HFFc6 (cell line): ENCODE results near the gene ANXA10. TPM values are rescaled to one million over a fixed set of nuclear protein-coding genes. Genes with fewer than 3 reads are reported as not detected.

Source experiments
- DNase-seq: peaks from one replicate; pipeline ENCODE4 v3.0.0-alpha.2; 2018
- H3K27ac Mint-ChIP-seq: 2 replicates; pipeline ENCODE4 v1.8.0; 2020; ENCODE audit warnings: mild to moderate bottlenecking, mixed read lengths
- H3K27me3 Mint-ChIP-seq: 2 replicates; pipeline ENCODE4 v1.8.0; 2021; ENCODE audit warnings: mild to moderate bottlenecking, moderate library complexity, mixed read lengths; ENCODE audit not compliant: insufficient read depth
- H3K36me3 Mint-ChIP-seq: 2 replicates; pipeline ENCODE4 v1.8.0; 2021; ENCODE audit warnings: low read depth, mixed read lengths
- H3K4me1 Mint-ChIP-seq: 2 replicates; pipeline ENCODE4 v1.8.0; 2020; ENCODE audit warnings: low read depth, mixed read lengths
- H3K4me3 Mint-ChIP-seq: 2 replicates; pipeline ENCODE4 v1.8.0; 2020; ENCODE audit warnings: mild to moderate bottlenecking, moderate library complexity, mixed read lengths
- H3K9me3 Mint-ChIP-seq: 2 replicates; pipeline ENCODE4 v1.8.0; 2020; ENCODE audit warnings: mild to moderate bottlenecking, mixed read lengths
- total RNA-seq, 6 experiments: library from RNA; stranded (reverse); fragmentation: NEBNext Ultra II Directional; extraction: Animal tissue kit (Norgen Biotek cat#: 25700); gene quantifications; 2 replicates in 1 of 6; 3 replicates in 5 of 6; pipeline ENCODE4 v1.2.3, GENCODE V29; 2021
- TF ChIP-seq, protein P1 (sequence below): fragments of 200-600 bp; sonication (generic); IDR thresholded peaks from 2 replicates; pipeline ENCODE4 v1.5.0; 2021; ENCODE audit warnings: antibody characterized with exemption, mild to moderate bottlenecking

Gene ANXA10
- total RNA-seq, 6 experiments from 2014 or later, result 0.46 to 1.9 (median 0.85) TPM

DNA sequence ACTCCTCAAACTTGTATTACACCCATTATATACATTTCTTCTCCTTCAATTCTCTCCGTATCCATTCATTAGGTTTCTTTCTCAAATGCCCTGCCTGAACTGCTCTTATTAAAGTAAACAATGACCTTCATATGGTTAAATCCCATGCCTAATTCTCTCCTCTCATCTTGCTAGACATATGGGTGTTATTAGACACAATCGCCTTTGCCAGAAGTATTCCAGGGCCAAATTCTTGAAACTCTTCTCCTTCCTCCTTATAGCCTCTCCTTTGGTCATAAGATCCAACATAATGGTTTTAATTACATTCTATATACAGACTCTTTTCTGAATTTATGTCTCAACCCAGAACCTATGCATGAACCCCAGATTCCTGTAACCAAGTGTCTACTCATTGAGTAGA, 4.8 kb downstream of the ANXA10 start:
- no peaks in the 10 kb centered on the region for H3K27me3 Mint-ChIP-seq
- peaks cover 63% of the 10 kb centered on the region for H3K4me1 Mint-ChIP-seq
- DNase-seq, result no peak
- H3K4me3 Mint-ChIP-seq, result no peak overlapping the region
- H3K27ac Mint-ChIP-seq, result peak overlapping the region; percentile 0; the same call in 1 of the 2 replicates
- TF ChIP-seq, protein P1, sequence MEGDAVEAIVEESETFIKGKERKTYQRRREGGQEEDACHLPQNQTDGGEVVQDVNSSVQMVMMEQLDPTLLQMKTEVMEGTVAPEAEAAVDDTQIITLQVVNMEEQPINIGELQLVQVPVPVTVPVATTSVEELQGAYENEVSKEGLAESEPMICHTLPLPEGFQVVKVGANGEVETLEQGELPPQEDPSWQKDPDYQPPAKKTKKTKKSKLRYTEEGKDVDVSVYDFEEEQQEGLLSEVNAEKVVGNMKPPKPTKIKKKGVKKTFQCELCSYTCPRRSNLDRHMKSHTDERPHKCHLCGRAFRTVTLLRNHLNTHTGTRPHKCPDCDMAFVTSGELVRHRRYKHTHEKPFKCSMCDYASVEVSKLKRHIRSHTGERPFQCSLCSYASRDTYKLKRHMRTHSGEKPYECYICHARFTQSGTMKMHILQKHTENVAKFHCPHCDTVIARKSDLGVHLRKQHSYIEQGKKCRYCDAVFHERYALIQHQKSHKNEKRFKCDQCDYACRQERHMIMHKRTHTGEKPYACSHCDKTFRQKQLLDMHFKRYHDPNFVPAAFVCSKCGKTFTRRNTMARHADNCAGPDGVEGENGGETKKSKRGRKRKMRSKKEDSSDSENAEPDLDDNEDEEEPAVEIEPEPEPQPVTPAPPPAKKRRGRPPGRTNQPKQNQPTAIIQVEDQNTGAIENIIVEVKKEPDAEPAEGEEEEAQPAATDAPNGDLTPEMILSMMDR, result no peak
- H3K36me3 Mint-ChIP-seq, result peaks cover 6% of the 10 kb centered on the region; the same call in 1 of the 2 replicates
- H3K9me3 Mint-ChIP-seq, result no peaks in the 10 kb centered on the region; the same call in 1 of the 2 replicates

- Mint-ChIP-seq H3K9me3 (no peaks in the 10 kb centered on the region; the same call in 1 of the 2 replicates), H3K27ac (peak overlapping the region; percentile 62), H3K4me1 (peaks cover 68% of the 10 kb centered on the region), H3K36me3 (peaks cover 10% of the 10 kb centered on the region; the same call in 1 of the 2 replicates), H3K4me3 (peak overlapping the region; percentile 5; the same call in 1 of the 2 replicates), H3K27me3 (no peaks in the 10 kb centered on the region)
- TF ChIP-seq, protein P1, result no peak
- peak; percentile 24 for DNase-seq
Observed at GRCh38 chr4:168098248-168098717, 5.9 kb downstream of the ANXA10 start.

DNA sequence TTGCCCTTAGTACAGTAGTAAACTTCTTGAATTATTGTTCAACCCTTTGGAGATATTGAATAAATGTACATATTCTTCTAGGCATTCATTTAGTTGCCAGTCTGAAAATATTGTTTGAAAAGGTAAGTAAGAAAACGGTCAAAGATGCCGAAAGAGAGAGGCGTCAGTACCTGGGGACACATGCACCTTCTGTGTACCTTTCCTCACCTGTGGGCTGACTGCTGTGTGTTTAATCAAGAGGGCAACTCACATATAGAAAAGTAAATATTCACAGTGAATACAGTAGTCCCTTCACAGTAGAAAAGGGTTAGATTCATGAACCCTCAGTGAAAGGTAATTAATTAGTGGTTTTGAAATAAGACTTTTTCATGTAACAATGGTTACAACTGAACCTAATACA, 6.9 kb downstream of the ANXA10 start:
- H3K36me3 Mint-ChIP-seq, result peaks cover 10% of the 10 kb centered on the region; the same call in 1 of the 2 replicates
- DNase-seq, result no peak
- H3K4me3 Mint-ChIP-seq, result no peak overlapping the region
- no peaks in the 10 kb centered on the region for H3K27me3 Mint-ChIP-seq
- TF ChIP-seq, protein P1, result no peak
- H3K9me3 Mint-ChIP-seq, result no peaks in the 10 kb centered on the region; the same call in 1 of the 2 replicates
- H3K4me1 Mint-ChIP-seq, result peaks cover 68% of the 10 kb centered on the region
- H3K27ac Mint-ChIP-seq, result no peak overlapping the region

DNA sequence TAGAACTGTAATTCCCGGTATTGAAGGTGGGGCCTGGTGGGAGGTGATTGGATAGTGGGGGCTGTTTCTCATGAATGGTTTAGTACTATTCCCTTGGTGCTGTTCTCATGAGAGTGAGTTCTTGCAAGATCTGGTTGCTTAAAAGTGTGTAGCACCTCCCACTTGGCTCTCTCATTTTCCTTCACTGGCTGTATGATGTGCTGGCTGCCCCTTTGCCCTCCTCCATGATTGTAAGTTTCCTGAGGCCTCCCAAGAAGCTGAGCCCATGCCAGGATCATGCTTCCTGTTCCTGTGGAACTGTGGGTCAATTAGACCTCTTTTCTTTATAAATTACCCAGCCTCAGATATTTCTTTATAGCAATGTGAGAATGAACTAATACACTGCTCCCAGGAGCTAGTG, 8.7 kb downstream of the ANXA10 start:
- peaks cover 1% of the 10 kb centered on the region; the same call in 1 of the 2 replicates for H3K27me3 Mint-ChIP-seq
- H3K4me1 Mint-ChIP-seq, result peaks cover 61% of the 10 kb centered on the region
- no peak overlapping the region for H3K4me3 Mint-ChIP-seq
- H3K27ac Mint-ChIP-seq, result no peak overlapping the region
- no peak for DNase-seq
- TF ChIP-seq, protein P1, result no peak
- H3K9me3 Mint-ChIP-seq, result no peaks in the 10 kb centered on the region; the same call in 1 of the 2 replicates
- peaks cover 10% of the 10 kb centered on the region; the same call in 1 of the 2 replicates for H3K36me3 Mint-ChIP-seq

GRCh38 chr4:168102403-168102802, 10.1 kb downstream of the ANXA10 start:
- Mint-ChIP-seq H3K9me3 (no peaks in the 10 kb centered on the region; the same call in 1 of the 2 replicates), H3K36me3 (peaks cover 10% of the 10 kb centered on the region; the same call in 1 of the 2 replicates), H3K4me3 (no peak overlapping the region), H3K27ac (no peak overlapping the region), H3K27me3 (peaks cover 1% of the 10 kb centered on the region; the same call in 1 of the 2 replicates), H3K4me1 (peaks cover 48% of the 10 kb centered on the region)
- TF ChIP-seq, protein P1, result no peak
- no peak for DNase-seq
